Myocyte (in vitro differentiated cells): Measurements from ENCODE around the gene MEGF11. TPM values are rescaled to one million over a fixed set of nuclear protein-coding genes. Genes with fewer than 3 reads are reported as not detected.
A peak's percentile ranks its signal among the peaks of the same experiment; 100 is the strongest.
"Not testable (repeated sequence)": the region's sequence is repeated elsewhere in the genome, so short reads cannot be mapped to it uniquely, and the experiment has no call there.

Experiments used
- DNase-seq: peaks from one replicate; pipeline ENCODE4 v3.0.0-alpha.2; 2012; ENCODE audit warnings: low read depth
- total RNA-seq: library from RNA; depleted of rRNA; stranded (reverse); fragments of >200 nt; gene quantifications from 2 replicates; pipeline ENCODE4 v1.2.3, GENCODE V29; 2014

Gene MEGF11
- total RNA-seq, 1 donor from 2014 or later, result not detected

DNA sequence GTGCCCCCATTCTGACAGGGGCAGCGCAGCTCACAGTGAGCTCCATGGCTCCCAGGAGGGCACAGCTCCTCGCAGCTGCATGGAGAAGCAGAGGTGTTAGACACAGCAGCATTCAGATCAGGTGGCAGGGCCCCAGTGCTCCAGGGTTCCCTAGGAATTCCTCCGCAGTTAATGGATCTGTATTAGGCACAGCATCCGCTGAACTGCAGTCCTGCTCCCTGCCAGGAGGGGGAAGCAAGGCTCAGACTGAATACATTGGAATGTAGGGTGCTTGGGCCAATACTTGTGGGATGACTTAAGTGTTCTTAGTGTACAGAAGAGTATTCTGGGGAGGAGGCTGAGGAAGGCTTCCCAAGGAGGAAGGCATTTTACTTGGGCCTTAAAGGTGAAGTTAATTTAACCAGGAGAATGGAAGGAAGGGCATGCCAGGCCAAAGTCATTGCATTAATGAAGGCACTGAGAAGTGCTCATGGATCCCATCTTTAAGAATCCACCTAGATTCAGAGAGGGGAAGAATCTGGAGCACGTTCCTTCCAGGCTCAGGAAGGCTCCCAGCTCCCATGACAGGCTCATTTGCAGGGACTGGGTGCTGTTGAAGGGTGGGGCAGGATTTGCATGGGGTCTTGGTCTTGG lies 272.6 kb downstream of the MEGF11 start:
- peak; percentile 53 for DNase-seq

DNA sequence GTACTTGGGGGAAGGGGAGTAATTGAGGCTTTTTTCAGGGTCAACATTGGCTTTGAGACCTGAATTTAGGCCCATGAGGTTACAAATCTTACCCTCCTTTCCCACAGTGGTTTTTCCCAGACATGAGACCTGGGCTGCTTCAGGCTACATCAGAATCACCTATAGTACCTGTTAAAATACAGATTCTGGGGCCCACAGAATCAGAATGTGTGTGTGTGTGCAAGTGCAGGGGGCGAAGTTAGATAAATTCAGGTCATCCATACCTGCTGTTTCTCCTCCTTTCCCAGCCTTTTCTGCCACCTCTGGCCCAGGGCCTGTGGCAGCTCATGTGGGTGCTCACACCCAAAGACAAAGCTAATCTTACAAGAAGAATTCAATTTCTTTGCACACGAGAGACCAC lies 273.7 kb downstream of the MEGF11 start:
- no peak for DNase-seq

DNA sequence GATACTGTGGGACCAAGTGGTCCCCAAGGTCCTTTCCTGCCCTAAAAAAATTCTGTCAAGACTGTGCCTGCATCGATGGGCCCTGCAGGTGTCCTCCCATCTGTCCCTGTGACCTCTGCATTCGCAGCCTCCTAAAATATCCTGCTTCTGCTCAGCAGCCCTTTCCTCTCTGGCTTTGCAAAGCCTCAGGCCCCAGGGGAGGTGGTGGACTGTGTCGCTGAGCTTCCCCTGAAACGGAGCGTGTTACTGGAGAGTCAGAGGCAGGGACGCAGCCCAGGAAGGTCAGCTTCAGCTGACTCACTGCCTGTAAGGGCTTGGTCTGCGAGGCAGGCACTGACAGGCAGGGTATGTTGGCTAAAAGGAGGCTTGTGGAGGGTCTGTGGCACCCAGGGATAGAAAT lies 274.2 kb downstream of the MEGF11 start:
- DNase-seq, result no peak

DNA sequence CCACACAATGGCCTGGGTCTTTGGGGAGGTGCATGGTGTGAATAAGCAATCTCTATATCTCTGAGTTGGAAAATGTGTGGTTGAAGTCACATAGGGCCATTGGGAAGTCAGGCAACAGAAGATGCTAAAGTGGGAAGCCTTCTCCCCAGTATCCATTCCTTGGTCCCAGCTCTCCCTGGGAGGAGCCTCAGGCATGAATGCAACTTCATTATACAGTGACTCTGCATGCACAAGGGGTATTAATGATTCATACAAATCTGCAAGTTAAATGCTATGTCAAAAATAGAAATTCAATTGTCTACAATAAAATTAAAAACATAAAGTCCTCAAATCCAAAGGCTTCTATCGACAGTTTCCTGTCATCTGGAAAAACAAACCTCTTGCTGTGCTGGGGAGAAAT lies 275.4 kb downstream of the MEGF11 start:
- DNase-seq, result no peak

DNA sequence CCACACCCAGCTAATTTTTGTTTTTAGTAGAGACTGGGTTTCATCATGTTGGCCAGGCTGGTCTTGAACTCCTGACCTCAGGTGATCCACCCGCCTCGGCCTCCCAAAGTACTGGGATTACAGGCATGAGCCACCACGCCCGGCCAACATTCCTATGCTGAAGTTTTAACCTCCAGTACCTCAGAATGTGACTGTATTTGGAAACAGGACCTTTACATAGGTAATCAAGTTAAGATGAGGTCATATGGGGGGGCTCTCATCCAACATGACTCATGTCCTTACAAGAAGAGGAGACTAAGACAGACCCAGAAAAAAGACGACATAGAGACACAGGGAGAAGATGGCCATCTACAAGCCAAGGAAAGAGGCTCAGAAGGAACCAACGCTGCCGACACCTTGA lies 277.4 kb downstream of the MEGF11 start:
- not testable (repeated sequence) for DNase-seq

DNA sequence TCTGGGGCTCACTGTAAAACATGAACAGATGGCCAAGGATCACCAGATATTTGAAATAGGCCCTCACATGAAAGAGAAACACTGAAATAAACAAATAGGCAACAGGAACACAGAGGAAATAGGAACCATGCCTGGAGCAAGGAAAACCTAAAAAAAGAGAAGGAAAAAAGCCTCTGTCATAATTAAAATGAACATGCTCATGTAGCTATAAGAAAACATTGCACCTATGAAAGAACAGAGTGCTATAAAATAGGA lies 281.9 kb downstream of the MEGF11 start:
- DNase-seq, result no peak

DNA sequence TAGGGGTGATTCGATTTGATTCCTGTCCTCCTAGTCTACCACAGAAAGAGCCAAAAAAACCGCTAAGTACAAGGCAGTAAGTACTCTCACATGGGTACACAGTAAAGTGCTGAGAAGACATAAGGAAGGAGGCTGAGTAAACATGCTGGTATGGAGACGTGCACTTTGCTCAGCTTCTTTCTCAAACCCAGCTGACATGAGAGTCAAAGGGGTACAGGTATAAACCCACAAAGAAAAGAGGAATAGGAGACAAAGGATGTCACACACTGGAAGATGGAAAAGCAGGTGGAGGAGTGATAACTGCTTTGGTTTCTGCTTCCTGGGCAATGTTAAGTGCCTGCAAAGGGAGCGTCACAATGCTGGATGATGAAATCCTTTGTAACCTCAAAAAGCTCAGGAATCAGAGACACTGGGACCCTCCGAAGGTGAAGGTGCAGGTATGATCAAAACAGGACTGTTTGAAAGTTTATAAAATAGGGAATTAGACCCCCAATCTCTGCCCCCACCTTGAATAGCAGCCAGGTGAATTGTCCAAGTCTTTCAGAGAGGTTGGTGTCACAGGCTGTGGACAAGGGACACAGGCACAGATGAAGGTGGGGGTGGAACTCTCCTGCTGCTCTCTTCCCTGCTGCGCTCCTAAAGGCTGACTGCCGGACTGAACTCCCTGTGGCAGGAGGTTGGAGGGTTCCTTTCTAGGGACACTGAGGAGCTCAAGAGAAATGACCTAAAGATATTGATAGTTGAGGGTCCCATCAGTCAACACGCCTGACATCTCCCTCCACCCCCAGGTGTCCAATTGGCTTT lies 282.4 kb downstream of the MEGF11 start:
- no peak for DNase-seq

DNA sequence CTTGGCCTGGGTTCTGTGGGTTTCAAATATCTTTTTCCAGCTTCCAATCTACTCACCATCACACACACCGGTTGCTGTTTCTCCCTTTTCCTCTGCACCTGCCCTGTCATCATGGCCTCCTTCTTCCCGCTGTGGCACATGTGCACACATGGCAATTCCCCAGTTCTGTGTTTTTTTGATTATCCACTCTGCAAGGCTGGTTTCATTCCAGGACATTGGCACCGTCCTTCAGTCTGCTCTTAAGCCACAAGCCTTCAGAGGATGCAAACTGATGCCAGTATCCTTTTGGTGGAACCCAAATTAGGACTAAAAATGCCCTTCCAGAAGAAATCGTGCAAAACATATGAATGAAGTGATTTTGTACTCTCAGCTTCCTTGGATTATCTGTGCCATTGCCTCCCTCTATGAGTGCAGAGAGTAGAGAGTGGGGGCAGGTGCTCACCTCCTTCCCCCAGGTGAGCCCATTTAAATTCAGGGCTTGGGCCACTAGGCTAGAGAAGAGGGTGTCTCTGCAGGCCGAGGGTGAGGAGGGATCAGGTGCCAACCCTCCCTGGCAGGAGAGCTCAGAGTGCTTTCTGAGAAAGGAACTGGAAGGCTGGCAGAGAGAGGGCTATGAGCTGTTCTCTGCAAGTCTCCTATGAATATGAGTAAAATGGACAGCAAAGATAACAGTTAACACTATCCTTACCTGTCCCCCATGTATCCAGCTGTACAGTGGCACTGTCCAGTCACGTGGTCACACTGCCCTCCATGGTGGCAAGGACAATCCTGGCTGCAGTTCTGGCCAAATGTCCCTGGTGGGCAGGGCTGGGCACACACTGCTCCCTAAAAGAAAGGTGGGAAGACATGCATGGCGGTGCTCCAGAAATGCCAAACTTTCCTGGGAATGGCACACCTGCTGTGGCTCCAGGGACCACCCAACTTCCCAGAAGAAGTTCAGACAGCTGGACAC lies 283.4 kb downstream of the MEGF11 start:
- DNase-seq, result no peak

DNA sequence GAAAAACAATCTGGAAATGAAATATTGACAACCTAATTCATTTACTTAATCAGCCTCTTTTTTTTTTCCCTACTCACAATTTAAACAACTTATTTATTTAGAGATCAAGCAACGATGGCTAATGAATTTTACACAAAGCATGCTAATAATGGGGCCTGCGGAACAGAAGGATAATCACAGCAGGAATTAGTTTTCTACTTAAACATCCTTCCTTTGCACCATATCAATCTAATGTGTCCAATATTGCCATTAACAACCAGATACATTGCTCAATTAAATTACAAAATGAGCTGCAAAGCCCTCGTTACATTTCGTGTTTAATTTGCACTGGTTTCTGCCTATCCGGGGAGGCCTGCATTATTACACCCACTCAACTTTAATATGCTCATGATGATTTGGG lies 285.0 kb downstream of the MEGF11 start:
- no peak for DNase-seq

DNA sequence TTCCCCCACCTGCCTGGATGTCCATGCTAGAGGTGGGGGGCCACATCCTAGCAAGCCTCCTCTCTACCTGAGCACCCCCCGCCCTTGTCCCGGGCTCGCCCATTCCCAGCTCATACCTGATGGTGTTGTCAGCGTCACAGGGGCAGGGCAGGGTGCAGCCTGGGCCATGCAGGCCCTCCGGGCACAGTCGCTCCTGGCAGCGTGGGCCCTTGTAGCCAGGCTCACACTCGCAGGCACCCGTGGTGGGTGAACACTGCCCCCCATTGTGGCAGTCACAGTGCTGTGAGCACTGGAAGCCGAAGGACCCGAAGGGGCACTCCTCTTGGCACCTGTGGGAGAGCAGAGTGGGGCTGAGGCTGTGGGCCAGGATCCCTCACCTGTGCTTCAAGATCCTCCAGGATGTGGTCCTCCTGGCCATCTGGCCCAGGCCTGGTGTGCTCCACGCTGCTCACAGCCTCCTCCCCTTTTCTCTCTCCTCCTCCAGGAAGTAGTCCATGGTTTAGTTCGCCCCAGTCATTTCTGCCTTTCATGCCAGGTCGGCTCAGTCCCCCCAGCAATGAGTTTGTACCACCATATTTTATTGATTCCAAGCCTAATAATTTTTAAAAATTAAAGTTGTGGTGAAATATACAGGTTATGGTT lies 288.6 kb downstream of the MEGF11 start:
- DNase-seq, result no peak

DNA sequence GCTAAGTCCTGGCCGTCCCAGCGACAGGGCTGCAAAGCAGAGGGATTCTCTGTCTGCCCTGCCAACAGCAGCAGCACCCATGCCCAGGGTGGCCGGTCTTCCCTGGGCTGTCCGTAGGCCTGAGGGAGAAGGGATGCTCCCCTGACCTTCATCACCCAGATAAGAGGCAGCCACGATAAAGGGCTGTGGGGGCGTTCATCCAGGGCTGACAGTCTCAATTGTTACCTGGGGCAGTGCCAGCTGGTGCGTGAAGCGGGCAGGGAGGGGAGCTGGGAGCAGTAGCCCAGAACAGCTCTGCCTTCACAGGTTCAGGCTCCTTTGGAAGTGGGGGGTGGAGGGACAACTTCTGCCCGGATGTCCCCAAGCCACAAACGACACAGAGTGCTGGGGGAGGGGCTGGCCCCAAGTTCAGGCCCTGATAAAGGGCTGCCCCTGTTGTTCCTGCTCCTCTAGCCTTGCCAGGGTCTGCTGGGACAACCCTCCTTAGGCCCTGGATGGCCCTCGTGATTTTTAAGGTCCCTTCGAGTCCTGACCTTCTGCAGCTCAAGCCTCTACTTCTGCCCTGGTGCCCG lies 289.6 kb downstream of the MEGF11 start:
- no peak for DNase-seq

DNA sequence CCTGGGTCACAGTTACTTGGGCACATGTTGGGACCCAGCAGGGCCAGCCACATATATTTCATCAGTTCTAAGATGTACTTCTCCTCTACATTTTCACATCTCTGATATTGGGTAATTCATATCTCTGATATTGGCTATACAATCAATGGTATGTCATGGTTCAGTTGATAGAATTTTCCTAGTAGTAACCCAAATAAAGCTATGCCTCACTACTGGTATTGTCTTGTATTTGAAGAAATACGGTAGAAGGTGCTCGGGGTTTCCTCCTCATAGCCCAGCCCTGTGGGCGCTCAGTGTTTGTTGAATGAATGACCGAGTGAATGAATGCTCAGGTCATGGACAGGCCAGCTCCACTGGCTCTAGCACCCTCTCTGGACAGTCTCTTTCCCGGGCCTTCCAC lies 290.2 kb downstream of the MEGF11 start:
- DNase-seq, result no peak

DNA sequence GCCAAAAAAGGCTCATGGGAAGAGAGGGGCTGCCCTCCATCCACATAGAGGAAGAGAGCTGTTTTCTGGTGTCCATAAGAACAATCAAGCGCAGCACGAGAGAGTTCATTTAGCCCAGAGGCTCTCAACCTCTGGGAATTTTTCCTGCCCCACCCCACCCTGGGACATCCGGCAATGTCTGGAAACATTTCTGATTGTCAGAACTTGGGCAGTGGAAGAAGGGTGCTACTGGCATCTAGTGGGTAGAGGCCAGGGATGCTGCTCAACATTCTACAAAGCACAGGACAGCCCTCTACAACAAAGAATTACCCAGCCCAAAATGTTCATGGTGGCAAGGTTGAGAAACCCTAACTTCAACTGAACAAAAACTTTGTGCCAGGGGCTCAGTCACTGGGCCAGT lies 291.4 kb downstream of the MEGF11 start:
- DNase-seq, result no peak

DNA sequence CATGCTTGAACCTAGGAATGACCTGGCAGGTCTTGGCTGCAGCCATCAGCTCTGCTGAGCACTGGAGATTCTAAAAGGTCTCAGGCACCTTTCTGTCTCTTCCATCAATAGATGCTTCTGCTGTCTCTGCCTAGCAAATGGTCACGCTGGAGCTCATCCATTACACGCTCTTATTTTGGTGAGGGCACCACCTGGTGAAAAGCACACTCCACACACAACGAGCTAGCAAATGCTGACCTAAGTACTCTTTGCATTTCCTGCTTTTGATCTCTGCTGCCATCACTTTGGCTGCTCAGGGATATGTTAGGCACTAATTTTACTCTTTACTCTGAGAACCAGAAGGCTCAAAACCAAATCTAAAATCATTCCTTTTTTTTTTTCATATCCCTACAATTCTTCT lies 293.0 kb downstream of the MEGF11 start:
- no peak for DNase-seq

DNA sequence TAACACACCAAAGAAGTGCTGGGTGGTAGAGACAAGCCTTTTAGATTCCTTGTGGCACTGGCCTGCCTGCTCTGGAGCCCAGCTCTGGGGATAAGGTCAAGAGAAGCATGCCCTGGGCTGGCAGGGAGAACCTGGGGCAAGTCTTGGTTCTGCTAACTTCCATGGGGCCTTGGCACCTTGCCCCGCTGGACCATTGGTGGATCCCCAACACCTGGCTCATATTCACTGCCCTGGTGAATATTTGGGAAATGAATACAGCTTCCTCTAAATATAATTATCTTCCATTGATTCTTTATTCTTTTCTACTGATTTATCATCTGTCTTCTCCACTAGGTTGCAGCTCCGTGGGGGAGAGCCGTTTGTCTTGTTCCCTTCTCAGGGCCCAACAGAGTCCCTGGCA lies 294.7 kb downstream of the MEGF11 start:
- DNase-seq, result no peak

DNA sequence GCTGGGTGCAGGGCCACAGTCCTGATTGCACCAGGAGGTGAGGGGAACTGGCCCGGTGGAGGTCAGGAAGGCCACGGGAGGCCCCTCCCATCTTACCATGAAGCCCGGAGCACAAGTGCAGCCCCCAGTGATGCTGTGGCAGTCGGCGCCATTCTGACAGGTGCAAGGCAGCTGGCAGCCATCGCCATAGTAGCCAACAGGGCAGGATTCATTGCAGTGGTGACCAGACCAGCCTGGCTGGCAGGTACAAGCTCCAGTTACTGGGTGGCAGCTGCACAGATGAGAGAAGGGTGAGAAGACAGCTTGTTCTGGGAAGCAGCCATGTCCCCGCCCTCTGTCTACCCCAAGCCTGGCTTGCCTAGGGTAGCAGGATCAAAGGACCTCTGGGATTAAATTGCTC lies 296.1 kb downstream of the MEGF11 start:
- DNase-seq, result peak; percentile 52

DNA sequence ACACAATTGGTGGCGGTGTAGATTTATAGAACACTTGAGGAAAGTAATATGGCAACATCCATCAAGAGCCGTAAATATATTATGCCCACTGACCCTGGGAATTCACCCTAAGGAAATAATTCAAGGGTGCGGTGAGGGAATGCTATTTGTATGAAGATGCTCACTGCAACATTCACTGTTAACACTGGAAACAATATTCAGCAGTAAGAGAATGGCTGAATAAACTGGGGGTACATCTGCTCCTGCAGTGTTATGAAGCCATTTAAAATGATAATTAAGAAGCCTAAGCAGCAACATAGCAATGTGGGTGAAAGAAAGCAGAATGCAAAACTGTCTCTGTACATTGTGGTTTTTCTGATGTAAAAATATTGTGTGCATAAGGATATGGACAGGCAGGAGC lies 296.7 kb downstream of the MEGF11 start:
- DNase-seq, result no peak

DNA sequence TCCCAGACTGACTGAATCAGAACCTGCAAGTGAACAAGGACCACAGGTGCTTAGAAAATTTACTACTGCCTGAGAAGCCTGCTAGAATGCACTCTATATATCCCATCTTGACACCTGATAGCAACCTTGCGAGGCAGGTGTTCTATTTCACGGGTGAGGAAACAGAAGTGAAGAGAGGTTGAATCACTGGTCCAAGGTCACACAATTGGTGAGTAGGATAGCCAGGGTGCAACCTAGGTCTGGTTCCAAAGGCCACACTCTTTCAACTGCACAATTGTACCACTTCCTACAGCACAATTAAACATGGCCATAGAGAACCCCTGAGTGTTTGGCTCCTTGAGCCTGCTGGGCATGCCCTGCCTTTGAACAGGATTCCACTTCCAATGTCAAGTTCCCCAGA lies 297.2 kb downstream of the MEGF11 start:
- no peak for DNase-seq

DNA sequence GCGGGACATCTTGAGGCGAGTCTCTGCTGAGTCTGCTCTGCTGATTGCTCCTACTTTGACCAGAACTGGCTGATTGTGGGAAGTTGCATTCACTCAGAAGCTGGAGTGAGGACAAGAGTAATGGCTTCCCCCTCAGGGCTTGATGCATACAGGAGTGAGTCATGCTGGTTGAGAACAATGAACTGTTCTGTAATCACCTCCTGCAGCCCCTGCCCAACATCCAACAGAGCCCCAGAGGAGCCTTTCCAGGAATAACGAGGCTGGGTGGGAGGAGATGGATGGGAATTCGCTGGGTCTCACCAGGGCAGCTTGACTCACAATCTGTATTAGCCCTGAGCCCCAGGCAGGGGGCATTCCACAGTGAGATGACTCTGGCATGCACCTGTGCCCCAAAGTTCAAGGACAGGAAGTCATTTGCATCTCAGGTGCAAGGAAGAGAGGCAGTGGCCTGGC lies 299.2 kb downstream of the MEGF11 start:
- no peak for DNase-seq

DNA sequence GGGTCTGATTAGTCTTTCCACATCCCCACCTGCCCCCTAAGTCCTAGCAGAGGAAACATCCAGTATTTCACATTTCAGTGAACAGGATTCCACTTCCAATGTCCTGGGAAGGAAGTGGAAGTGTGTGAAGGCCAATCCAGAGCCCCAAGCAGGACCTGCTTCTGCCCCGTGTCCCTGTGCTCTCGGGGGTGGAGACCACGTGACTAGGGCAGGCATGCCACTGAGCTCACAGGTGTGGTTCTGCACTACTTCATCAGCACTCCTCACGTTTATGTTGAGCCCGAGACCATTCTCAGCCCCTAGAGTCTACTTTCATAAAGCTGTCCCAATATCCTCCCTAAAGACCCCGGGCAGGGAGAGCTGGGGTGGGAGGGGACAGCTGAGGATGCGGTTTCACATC lies 299.9 kb downstream of the MEGF11 start:
- DNase-seq, result no peak

DNA sequence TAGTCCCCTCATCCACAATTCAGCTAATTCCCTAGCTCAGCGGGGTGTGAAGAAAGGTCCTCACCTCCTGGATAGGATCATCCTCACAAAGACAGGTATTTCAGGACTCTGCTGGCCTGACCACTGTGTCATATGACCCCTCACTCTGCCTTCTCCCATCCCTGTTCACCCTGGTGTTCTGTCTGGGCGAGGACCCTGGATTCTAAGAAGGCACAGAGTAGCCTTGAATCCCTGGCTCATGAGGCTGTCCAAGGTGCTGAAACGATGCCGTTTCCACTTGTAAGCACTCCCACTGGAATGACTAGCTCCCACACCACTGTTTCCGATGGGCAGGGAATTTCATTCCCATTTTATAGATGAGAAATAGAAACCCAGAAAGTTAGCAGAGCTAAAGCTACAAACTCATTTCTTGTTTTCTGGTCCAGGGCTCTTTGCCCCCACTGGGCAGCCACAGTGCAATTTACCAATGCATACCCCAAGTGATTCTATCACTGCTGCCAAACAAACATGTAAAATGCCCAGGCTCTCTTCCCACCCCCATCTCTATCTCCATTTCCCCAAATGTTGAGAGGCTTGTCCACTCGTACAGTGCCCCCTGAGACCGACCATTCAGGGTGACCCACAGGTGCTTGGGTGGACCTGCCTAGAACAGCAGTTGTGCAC lies 301.0 kb downstream of the MEGF11 start:
- DNase-seq, result peak; percentile 69
